Measurements from ENCODE around the gene CINP. TPM values are rescaled to one million over a fixed set of nuclear protein-coding genes. Genes with fewer than 3 reads are reported as not detected.

The CINP gene
- total RNA-seq = 10 to 100 TPM; 20.2 to 58.3 (median 35.4) TPM

DNA sequence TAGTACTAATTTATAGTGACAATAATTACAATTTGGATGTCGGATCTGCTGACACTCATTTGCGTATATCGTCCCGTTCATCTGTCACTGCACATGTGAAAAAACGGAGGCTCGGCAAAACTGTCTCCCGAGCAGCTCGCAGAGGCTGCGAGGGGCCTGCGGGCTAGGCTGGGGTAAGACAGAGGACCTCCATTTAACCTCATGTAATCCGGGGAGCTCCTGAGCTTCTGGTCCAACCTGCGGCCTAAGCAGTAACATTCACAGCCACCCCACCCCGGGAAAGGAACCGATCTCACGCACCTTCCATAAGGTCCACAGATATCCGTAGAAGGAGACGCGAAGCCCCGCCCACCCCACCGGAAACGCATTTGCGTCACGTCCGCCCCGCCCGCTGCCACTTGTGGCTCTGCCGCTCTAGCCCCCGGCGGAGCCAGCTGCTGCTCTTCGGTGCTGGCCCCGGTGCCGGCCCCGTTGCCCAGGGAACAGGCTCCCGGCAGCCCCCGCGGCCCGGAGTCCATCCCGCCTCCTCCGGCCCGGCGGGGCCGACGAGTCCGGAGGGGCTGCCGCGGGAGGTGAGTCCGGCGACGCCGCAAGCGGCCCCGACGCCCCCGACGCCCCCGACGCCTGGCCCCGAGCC, at the start of gene CINP, which contains the start of gene TECPR2:
Gene CINP, minus strand, starts transcription at position 346 of the 637 bp plus-strand sequence. Its CDS starts 39 bp downstream, at position 307.
Gene TECPR2, plus strand, starts transcription at position 397 of the 637 bp plus-strand sequence. CDS start 13,781 bp downstream, outside the sequence.
- Histone ChIP-seq H3K4me3 (peak within 1 kb of the TSS; percentile 80 to 98 (median 87)), H3K27ac (peak within 1 kb of the TSS; percentile 83 to 86), H3K4me1 (replicated peaks in 1 of 2) (peaks cover 12 to 15% of the 10 kb centered on the region in 2 donors)
- in situ Hi-C loops (cut with MboI; ENCODE audit: low pct_unique_long_range_greater_than_20kb in 2 of 9, low sequenced_read_pairs in 9 of 9, unreplicated experiment in 9 of 9) = no loop called here
- WGBS, 10 experiments = 0 to 5% (median 0%) methylated on average over 3 to 7 of the region's 58 CpGs; no CpG with 5 or more reads in 7 of the 10 experiments
- ATAC-seq (replicated peaks in 6 of 8) = peak; percentile 88 to 97 (median 96)

DNA sequence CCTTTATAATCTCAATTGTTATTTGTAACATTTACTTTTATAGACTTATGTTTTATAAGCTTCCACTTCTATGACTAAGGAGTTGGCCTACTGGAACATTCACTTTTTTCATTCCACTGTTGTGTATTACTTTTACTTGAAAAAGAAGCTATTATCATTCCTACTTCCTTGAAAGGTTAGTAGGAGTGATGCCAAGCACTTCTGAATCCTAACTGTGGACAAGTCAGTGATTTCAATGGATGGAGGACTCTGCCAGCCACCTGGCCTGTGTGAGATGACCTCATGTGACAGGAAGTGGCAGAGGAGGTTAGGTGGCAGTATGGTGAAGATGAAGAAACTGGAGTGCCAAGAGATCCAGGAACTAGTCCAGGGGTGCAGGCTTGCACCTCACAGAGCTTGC, 46.0 kb upstream of the CINP start:
- Histone ChIP-seq H3K4me1 (replicated peaks in 1 of 2) (no peaks in the 10 kb centered on the region), H3K27ac (no peak overlapping the region), H3K4me3 (no peak overlapping the region)
- no peak for ATAC-seq (replicated peaks in 6 of 8)
- in situ Hi-C loops (cut with MboI; ENCODE audit: low pct_unique_long_range_greater_than_20kb in 2 of 9, low sequenced_read_pairs in 9 of 9, unreplicated experiment in 9 of 9) = no loop called here

DNA sequence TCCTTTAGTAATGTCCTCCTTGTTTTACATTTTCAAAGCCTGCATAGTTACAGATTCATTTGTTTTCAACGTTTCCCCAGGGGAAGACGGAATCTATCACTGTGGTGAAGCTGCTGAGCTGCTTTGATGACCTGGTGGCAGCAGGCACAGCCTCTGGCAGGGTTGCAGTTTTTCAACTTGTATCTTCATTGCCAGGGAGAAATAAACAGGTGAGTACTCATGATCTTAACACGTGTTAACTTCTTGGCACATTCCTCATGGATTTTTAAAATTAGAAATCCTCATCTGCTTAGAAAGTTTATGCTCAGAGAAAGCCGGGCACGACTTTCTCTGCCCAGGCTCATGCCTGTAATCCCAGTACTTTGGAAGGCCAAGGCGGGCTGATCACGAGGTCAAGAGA, 44.6 kb upstream of the CINP start:
- Histone ChIP-seq H3K27ac (no peak overlapping the region), H3K4me3 (no peak overlapping the region), H3K4me1 (replicated peaks in 1 of 2) (no peaks in the 10 kb centered on the region)
- in situ Hi-C loops (cut with MboI; ENCODE audit: low pct_unique_long_range_greater_than_20kb in 2 of 9, low sequenced_read_pairs in 9 of 9, unreplicated experiment in 9 of 9) = no loop called here
- ATAC-seq (replicated peaks in 6 of 8) = no peak
- WGBS, 10 experiments = 70 to 100% (median 82%) methylated on average over 1 to 6 of the region's 7 CpGs; no CpG with 5 or more reads in 2 of the 10 experiments

DNA sequence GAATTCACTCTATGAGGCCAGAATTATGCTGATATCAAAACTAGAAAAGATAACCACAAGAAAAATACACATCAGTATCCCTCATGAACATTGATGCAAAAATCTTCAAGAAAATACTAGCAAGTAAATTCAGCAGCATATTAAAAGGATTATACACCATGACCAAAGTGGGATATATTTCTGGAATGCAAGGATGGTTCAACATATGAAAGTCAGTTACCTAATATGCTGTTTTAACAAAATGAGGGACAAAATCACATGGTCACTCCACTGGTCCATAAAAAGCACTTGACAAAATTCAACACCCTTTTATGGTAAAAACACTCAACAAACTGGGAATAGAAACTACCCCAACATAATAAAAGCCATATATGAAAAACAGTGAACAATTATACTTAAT, 40.3 kb upstream of the CINP start:
- no peak overlapping the region for H3K27ac ChIP-seq
- in situ Hi-C loops (cut with MboI; ENCODE audit: low pct_unique_long_range_greater_than_20kb in 2 of 9, low sequenced_read_pairs in 9 of 9, unreplicated experiment in 9 of 9) = no loop called here
- no peak overlapping the region for H3K4me3 ChIP-seq
- ATAC-seq (replicated peaks in 6 of 8) = no peak
- H3K4me1 ChIP-seq (replicated peaks in 1 of 2) = no peaks in the 10 kb centered on the region

DNA sequence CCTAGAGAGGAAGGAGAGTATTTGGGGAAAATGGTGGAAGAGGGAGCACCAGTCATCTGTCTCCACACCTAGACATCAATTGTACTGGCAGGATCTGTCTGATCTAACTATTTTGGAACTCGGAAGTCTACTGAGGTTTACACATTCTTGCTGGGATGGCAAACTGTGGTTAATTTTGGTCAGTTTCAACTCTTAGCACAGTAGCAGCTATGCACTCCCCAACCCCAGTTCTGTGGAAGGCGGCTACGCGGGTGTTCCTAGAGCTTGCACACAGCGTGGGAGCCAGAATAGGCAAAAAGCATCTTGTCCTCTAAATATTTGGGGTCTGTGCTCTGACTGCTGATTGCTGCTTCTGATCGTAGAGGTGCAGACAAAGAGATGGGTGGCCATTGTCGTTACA, 33.8 kb upstream of the CINP start:
- in situ Hi-C loops (cut with MboI; ENCODE audit: low pct_unique_long_range_greater_than_20kb in 2 of 9, low sequenced_read_pairs in 9 of 9, unreplicated experiment in 9 of 9) = no loop called here
- H3K4me1 ChIP-seq (replicated peaks in 1 of 2) = no peaks in the 10 kb centered on the region
- ATAC-seq (replicated peaks in 6 of 8) = no peak
- no peak overlapping the region for H3K4me3 ChIP-seq
- WGBS, 10 experiments = 0 to 100% (median 80%) methylated on average over 1 to 7 of the region's 7 CpGs; no CpG with 5 or more reads in 1 of the 10 experiments
- no peak overlapping the region for H3K27ac ChIP-seq

DNA sequence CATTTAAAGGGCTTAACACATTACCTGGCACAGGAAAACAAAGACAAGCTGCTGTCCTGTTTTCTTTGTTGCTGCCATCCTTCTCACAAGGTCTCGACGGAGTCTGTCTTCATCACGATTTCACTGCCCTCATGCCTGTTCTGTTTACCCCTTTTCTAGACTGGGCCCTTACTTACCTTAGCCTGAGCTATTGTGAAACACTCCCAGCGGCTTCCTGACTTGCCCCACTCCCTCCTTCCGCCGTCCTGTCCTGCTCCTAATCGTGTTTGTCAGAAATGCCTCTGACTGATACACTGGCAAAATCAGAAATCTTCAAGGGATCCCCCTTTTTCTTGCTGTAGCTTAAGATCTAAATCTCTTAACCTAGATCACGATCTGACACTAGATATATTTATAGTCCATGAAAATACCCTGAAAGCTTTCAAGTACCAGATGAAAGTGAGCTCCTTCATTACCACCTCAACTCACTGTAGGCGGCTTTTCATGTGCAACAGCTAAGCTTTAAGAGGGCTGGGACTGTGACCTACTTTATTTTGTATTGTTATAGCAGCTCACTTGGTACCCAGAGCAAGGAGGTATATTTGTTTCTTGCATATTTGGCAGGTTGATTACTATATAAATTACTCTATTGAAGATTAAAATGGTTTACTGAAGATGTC, 32.2 kb upstream of the CINP start:
- Histone ChIP-seq H3K27ac (no peak overlapping the region), H3K4me3 (no peak overlapping the region), H3K4me1 (replicated peaks in 1 of 2) (peaks cover 0 to under 1% of the 10 kb centered on the region in 2 donors)
- in situ Hi-C loops (cut with MboI; ENCODE audit: low pct_unique_long_range_greater_than_20kb in 2 of 9, low sequenced_read_pairs in 9 of 9, unreplicated experiment in 9 of 9) = no loop called here
- no peak for ATAC-seq (replicated peaks in 6 of 8)
- WGBS, 10 experiments = 33 to 100% (median 71%) methylated on average over 1 to 9 of the region's 9 CpGs

DNA sequence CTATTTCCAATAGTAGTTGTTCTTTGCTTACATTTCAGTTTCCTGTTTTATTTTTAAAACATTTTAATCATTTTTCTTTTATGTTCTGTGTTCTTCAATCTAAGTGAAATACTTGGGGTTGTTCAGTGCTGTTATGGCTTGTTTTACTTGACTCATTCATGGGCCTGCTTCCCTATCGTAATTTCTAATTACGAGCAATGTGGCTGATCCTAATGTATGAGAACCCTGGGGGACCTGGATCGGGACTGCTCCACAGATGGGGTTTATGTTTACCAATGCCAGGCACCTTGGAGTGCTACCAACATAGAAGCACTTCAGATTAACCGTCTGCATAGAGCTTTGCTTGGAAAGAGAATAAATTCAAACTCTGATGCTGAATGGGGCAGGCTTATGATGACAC, 29.8 kb upstream of the CINP start:
- H3K27ac ChIP-seq = no peak overlapping the region
- H3K4me3 ChIP-seq = no peak overlapping the region
- 45 to 100% (median 82%) methylated on average over 1 to 4 of the region's 4 CpGs for WGBS, 10 experiments
- in situ Hi-C loops (cut with MboI; ENCODE audit: low pct_unique_long_range_greater_than_20kb in 2 of 9, low sequenced_read_pairs in 9 of 9, unreplicated experiment in 9 of 9) = no loop called here
- no peak for ATAC-seq (replicated peaks in 6 of 8)
- H3K4me1 ChIP-seq (replicated peaks in 1 of 2) = peaks cover 0 to 3% of the 10 kb centered on the region in 2 donors

DNA sequence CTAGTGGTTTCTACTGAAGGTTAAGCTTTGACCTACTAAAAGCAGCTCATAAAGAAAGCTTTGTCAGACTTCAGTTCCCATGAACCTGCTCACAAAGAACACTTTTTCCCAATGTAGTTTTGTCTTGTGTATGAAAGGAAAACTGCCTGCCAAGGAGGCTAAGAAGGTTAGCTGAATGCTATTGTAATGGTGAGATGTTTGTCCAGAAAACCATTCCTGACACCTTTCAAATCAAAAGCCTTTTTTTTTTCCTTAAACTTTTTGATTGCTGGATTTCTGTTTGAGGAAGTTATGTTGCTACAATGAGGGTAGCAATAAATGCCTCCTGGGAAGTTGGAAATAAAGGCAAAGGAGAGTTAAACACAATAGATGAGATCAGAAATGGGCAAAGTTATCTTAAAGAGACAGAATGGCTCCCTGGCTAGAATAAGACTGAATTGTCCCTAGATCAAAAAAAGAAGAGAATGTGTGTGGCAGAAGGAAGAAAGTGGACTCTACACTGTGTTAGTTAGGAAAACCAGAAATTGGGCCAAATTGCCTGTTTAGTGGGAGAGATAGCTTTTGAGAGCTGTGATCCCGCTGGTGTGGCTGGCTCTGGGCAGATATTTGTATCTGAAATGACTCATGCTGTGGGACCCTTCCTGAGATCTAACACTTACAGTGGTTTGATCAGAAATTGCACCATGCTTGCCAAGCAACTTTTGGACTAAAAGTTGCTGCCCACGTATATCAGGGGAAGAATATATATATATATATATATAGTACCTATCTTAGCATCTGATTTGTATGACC, 27.6 kb upstream of the CINP start:
- Histone ChIP-seq H3K4me3 (no peak overlapping the region), H3K4me1 (replicated peaks in 1 of 2) (peaks cover 0 to 3% of the 10 kb centered on the region in 2 donors), H3K27ac (no peak overlapping the region)
- WGBS, 10 experiments = 39 to 100% (median 71%) methylated on average over 1 to 2 of the region's 2 CpGs; no CpG with 5 or more reads in 3 of the 10 experiments
- peak in 1 of 8 experiments; percentile 32 for ATAC-seq (replicated peaks in 6 of 8)
- in situ Hi-C loops (cut with MboI; ENCODE audit: low pct_unique_long_range_greater_than_20kb in 2 of 9, low sequenced_read_pairs in 9 of 9, unreplicated experiment in 9 of 9) = no loop called here

DNA sequence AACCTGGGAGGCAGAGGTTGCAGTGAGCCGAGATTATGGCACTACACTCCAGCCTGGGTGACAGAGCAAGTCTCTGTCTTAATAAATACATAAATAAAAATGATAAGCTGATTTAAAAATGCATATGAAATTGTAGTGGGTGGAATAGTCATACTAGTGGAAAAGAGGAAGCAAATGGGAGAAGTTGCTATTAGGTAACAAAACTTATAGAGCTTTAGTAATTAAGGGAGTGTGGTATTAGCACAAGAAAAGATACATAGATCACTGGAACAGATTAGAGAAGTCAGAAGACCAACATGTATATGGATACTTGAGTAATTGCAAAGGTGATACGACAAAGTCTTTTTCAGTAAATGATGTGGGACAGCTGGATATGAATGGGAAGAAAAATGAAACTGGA, 26.6 kb upstream of the CINP start:
- in situ Hi-C loops (cut with MboI; ENCODE audit: low pct_unique_long_range_greater_than_20kb in 2 of 9, low sequenced_read_pairs in 9 of 9, unreplicated experiment in 9 of 9) = no loop called here
- ATAC-seq (replicated peaks in 6 of 8) = no peak
- no peak overlapping the region for H3K27ac ChIP-seq
- 60 to 100% (median 94%) methylated on average over 1 to 2 of the region's 2 CpGs; no CpG with 5 or more reads in 1 of the 10 experiments for WGBS, 10 experiments
- peaks cover 0 to 3% of the 10 kb centered on the region in 2 donors for H3K4me1 ChIP-seq (replicated peaks in 1 of 2)
- H3K4me3 ChIP-seq = no peak overlapping the region

DNA sequence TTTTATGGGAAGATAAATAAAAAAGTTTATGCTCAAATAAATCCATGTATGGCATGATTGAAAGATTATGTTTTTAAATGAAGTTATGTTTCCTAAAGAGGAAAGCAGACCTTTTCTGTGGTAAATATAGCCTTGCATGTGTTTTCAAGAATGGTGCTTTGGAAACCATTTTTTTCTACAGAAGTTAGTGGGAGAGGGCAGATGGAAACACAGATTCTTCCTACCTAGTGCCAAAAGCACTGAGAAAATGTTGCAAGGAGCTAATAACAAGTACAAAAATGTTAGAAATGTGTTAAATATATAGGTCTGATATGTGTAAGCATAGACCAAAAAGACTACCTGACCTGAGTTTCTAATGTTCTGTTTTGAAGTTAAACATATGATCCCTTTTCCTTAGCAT, 24.4 kb upstream of the CINP start:
- Histone ChIP-seq H3K27ac (no peak overlapping the region), H3K4me1 (replicated peaks in 1 of 2) (peaks cover 0 to 3% of the 10 kb centered on the region in 2 donors), H3K4me3 (no peak overlapping the region)
- in situ Hi-C loops (cut with MboI; ENCODE audit: low pct_unique_long_range_greater_than_20kb in 2 of 9, low sequenced_read_pairs in 9 of 9, unreplicated experiment in 9 of 9) = no loop called here
- ATAC-seq (replicated peaks in 6 of 8) = no peak

DNA sequence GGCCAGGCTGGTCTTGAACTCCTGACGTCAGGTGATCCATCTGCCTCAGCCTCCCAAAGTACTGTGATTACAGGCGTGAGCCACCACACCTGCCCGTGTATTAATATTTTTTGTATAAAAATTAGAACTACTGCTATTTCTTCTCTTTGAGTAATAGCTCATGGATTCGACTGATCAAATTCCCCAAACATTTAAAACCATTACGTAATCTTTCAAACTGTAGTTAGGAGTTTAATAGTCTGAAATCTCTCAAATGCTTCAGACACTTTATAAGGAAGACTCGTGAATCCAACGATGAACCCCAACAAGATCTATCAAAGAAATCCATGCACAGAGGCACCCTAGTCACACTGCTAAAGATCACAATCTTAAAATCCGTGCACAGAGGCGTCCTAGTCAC, 16.1 kb upstream of the CINP start:
- ATAC-seq (replicated peaks in 6 of 8) = no peak
- WGBS, 10 experiments = 78 to 100% (median 98%) methylated on average over 3 to 6 of the region's 9 CpGs; no CpG with 5 or more reads in 1 of the 10 experiments
- H3K27ac ChIP-seq = no peak overlapping the region

DNA sequence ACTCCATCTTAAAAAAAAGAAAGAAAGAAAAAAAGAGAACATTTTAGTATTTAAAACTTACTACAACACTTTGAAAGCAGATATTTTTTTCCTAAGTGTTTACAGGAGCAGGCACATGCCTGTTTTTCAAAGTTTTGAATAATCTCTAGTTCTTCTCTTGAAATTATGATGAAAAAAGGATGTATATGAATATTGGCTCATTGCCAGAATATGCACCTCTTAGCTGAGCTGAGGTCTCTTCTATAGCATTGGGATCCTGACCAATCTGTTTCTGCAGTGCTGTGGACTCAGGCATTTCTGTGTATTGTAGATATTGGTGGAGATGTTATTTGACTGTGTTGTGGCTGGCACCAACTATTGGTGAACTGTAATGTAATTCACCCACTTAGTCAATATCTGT, 15.0 kb upstream of the CINP start:
- H3K27ac ChIP-seq = no peak overlapping the region
- in situ Hi-C loops (cut with MboI; ENCODE audit: low pct_unique_long_range_greater_than_20kb in 2 of 9, low sequenced_read_pairs in 9 of 9, unreplicated experiment in 9 of 9) = no loop called here
- no peaks in the 10 kb centered on the region for H3K4me1 ChIP-seq (replicated peaks in 1 of 2)
- no peak overlapping the region for H3K4me3 ChIP-seq
- ATAC-seq (replicated peaks in 6 of 8) = no peak

More for the DNA sequence above, 16.1 kb upstream of the CINP start:
- in situ Hi-C loops (cut with MboI; ENCODE audit: low pct_unique_long_range_greater_than_20kb in 2 of 9, low sequenced_read_pairs in 9 of 9, unreplicated experiment in 9 of 9) = no loop called here
- Histone ChIP-seq H3K4me1 (replicated peaks in 1 of 2) (no peaks in the 10 kb centered on the region), H3K4me3 (no peak overlapping the region)

DNA sequence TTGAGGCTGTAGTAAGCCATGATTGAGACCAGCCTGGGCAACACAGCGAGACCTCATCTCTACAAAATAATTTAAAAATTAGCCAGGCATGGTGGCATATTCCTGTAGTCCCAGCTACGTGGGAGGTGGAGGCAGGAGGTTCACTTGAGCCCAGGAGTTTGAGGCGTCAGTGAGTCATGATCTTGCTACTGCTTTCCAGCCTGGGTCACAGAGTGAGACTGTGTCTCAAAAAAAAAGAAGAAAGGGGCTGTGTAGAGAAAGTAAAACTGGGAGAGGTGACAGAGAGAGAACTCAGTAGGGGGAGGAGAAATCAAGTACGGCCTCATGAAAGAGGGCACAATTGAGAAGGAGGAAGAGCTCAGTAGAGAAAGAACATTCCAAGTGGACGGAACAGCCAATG, 12.4 kb upstream of the CINP start:
- in situ Hi-C loops (cut with MboI; ENCODE audit: low pct_unique_long_range_greater_than_20kb in 2 of 9, low sequenced_read_pairs in 9 of 9, unreplicated experiment in 9 of 9) = no loop called here
- Histone ChIP-seq H3K27ac (no peak overlapping the region), H3K4me3 (no peak overlapping the region), H3K4me1 (replicated peaks in 1 of 2) (no peaks in the 10 kb centered on the region)
- no peak for ATAC-seq (replicated peaks in 6 of 8)
- 83 to 100% (median 94%) methylated on average over 1 to 4 of the region's 5 CpGs; no CpG with 5 or more reads in 1 of the 10 experiments for WGBS, 10 experiments
